GM18873 (cell line): Measurements from ENCODE around the gene SASH3.

Experiments
- ATAC-seq: cut with Tn5 transposase; IDR thresholded peaks from one replicate; pipeline ENCODE4 v1.9.1; 2021; ENCODE audit warnings: mild to moderate bottlenecking, moderate library complexity, moderate number of reproducible peaks; ENCODE audit not compliant: unreplicated experiment, low FRiP score

SASH3 gene

GRCh38 chrX:129802863-129803262 lies 23.1 kb downstream of the SASH3 start:
- no peak for ATAC-seq

- no peak for ATAC-seq
These were observed 25.1 kb downstream of the SASH3 start for GRCh38 chrX:129804806-129805205.

DNA sequence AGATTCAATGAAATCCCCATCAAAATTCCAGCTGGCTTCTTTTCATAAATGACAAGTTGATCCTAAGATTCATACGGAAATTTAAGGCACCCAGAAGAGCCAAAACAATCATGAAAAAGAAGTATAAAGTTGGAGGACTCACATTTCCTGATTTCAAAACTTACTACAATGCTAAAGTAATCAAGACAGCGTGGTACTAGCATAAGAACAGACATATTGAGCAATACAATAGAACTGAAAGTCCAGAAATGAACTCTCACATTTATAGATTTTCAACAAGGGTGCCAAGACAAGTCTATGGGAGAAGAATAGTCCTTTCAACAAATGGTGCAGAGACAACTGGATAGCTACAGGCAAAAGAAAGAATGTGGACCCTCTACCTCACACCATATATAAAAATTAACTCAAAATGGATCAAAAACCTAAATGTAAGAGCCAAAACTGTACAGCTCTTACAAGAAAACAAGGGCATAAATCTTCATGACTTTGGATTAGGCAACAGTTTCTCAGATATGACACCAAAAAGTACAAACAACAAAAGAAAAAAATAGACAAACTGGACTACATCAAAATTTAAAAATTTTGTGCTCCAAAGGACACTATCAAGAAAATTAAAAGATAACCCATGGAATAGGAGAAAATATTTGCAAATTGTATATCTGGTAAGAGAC lies 28.5 kb downstream of the SASH3 start:
- no peak for ATAC-seq

DNA sequence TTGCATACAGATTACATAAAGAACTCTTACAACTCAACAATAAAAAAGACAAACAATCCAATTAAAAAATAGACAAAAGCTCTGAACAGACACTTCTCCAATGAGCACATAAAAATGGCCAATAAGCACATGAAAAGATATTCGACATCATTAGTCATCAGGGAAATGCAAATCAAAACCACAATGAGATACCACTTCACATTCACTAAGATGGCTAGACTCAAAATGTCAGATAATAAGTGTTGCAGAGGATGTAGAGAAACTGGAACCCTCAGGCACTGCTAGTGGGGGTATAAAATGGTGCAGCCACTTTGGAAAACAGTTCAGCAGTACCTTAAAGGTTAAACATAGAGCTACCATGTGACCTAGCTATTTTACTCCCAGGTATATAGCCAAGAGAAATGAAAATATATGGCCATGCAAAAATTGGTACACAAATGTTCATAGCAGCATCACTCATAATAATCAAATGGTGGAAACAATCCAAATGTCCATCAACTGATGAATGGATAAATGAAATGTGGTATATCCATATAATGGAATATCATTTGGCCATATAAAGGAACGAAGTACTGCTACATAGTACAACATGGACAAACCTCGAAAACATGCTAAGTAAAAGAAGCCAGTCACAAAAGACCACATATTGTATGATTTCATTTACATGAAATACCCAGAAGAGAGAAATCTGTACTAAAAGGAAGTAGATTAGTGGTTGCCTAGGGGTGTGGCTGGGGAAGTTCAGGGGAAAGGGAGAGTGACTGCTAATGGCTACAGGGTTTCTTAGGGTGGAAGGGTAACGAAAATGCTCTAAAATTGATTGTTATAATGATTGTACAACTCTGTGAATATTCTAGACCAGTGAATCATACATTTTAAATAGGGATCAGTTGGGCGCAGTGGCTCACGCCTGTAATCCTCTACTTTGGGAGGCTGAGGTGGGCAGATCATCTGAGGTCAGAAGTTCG lies 29.4 kb downstream of the SASH3 start:
- no peak for ATAC-seq

GRCh38 chrX:129813662-129814368 lies 34.1 kb downstream of the SASH3 start:
- ATAC-seq, result no peak

DNA sequence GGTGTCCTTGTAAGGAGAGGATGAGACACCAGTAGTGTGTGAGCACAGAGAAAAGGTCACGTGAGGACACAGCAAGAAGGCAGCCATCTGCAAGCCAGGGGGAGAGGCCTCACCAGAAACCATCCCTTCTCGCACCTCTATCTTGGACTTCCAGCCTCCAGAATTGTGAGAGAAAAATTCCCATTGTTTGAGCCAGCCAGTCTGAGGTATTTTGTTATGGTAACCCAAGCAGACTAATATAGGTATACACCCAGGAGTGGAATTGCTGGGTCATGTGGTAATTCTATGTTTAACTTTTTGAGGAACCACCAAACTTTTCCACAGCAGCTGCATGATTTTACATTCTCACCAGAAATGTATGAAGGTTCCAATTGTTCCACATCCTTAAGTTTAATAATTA lies 38.4 kb downstream of the SASH3 start:
- no peak for ATAC-seq

- ATAC-seq, result no peak
These were observed 43.4 kb downstream of the SASH3 start for GRCh38 chrX:129823115-129823514.

DNA sequence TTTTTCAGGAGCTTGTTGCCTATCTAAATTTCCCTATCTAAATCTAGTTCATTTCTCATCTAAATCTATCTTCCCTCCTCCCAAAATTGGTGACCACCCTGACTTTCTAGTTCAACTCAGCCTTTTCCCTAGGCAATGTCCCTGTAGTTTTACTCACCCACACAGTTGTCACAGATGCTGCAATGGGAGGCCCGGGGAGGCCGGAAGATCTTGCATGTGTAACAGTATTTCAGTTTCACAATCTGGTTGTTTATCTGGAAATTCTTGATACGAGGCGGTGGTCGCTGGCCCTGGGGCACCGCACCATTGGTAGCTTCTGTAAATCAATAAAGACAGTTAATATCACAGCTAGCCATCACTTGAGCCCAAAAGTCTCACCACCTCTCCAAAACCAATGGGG lies 43.8 kb downstream of the SASH3 start:
- no peak for ATAC-seq

GRCh38 chrX:129824620-129825019 lies 44.9 kb downstream of the SASH3 start:
- ATAC-seq, result no peak

GRCh38 chrX:129825746-129826505 lies 46.2 kb downstream of the SASH3 start:
- ATAC-seq, result no peak

GRCh38 chrX:129830494-129830893 lies 50.7 kb downstream of the SASH3 start:
- ATAC-seq, result no peak

GRCh38 chrX:129831091-129831885 lies 51.5 kb downstream of the SASH3 start:
- ATAC-seq, result no peak

- ATAC-seq, result no peak
These were observed 53.6 kb downstream of the SASH3 start for GRCh38 chrX:129833153-129833990.

DNA sequence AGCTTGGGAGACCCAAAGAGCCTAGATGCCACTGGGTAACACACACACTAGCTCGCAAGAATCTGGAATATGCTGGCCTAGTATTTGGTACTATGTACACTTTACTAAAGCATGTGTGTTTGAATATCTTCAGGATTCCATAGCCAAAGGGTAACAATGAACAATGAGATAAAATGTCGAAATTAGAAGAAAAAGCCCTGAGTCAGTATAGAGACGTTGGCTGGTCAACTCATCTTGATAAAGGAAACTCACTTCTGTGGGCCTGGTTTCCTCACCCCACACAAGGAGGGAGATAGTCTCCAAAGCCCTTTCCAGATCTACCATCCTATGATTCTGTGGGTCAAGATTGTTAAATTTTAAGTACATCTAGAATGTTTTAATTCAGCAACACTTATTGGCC lies 57.1 kb downstream of the SASH3 start:
- ATAC-seq, result no peak

DNA sequence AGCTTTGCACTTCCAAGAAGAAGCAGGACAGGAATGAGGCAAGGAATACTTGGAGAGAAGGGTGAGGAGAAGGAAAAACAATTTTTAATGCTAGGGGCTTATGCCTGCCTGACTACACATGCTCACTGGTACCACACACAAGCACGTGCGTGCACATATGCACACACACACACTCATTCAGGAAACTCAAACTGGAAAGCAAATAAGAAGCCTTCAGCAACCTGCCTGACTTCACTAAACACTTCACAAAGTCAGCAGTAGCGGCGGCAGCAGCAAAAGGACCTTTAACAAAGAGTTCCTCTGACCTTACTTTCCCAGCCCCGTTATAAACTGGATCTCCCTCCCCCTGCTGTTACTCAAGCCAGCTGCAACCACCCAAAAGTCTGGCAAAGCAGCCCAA lies 60.6 kb downstream of the SASH3 start:
- ATAC-seq, result no peak

GRCh38 chrX:129842510-129843208 lies 62.9 kb downstream of the SASH3 start:
- no peak for ATAC-seq

DNA sequence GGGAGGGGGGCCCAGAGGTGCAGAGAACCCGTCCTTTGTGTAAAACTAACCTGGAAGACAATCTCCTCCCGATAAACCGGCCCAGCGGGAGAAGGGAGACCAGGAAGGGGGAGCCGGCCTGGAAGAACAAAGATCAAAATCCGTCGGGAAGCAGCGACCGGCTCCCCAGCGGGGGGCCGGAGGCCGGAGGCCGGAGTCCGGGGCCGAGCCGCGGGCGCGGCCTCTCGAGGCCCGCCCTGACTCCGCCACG lies 63.4 kb downstream of the SASH3 start:
- ATAC-seq, result no peak
